ENCODE results near the gene LRMDA. TPM values are rescaled to one million over a fixed set of nuclear protein-coding genes. Genes with fewer than 3 reads are reported as not detected.

LRMDA gene
- total RNA-seq, 1 donor from 2014 or later: not detected

DNA sequence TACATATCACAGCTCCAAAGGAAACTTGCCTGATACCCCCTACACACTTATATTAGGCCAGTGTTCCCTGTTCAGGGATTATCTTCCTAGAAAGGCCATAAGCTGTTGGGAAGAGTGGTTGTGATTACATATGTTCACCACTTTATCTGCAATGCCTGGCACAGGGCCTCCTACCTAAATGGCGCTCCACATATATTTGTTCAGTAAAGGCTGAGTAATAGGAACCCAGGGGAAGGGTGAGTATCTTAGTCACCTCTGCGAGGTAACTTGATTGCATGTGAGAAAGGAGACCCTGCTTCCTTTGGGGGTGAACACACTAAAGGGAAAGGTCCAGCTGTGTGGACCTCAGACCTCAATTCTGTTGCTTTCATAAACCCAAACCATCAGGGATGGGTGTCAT is 896.0 kb downstream of the LRMDA start:
- intact Hi-C loops (cut with micrococcal nuclease): no loop called here
- Mint-ChIP-seq H3K4me1 (ENCODE audit: low read depth) (no peaks in the 10 kb centered on the region), H3K9me3 (peaks cover 5% of the 10 kb centered on the region), H3K4me3 (ENCODE audit: low read depth) (no peak overlapping the region), H3K27me3 (ENCODE audit: low read depth) (no peaks in the 10 kb centered on the region), H3K27ac (no peak overlapping the region), H3K36me3 (ENCODE audit: low read depth) (no peaks in the 10 kb centered on the region)
- DNase-seq (ENCODE audit: low spot score): no peak

DNA sequence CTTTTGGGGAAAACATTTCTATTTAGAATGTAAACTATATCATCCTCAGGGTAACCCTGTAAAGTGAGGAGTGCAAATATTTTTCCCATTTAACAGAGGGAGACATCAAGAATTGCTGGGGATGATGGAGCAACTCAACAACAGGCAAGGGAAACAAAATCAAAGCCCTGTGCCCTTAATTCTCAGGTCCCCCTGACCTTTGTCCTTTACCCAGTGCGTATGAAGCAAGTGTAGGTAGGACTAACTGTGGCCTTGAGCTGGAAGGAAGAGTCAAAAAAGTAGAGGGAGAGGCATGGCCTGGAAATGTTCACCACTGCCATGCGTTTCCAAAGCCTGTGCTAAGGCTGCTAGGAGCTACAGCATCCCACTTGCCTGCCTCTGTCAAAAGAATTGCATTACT is 896.9 kb downstream of the LRMDA start:
- Mint-ChIP-seq H3K4me1 (ENCODE audit: low read depth) (no peaks in the 10 kb centered on the region), H3K36me3 (ENCODE audit: low read depth) (no peaks in the 10 kb centered on the region), H3K9me3 (peaks cover 5% of the 10 kb centered on the region), H3K27me3 (ENCODE audit: low read depth) (no peaks in the 10 kb centered on the region), H3K4me3 (ENCODE audit: low read depth) (no peak overlapping the region), H3K27ac (no peak overlapping the region)
- no peak for DNase-seq (ENCODE audit: low spot score)
- intact Hi-C loops (cut with micrococcal nuclease): no loop called here

DNA sequence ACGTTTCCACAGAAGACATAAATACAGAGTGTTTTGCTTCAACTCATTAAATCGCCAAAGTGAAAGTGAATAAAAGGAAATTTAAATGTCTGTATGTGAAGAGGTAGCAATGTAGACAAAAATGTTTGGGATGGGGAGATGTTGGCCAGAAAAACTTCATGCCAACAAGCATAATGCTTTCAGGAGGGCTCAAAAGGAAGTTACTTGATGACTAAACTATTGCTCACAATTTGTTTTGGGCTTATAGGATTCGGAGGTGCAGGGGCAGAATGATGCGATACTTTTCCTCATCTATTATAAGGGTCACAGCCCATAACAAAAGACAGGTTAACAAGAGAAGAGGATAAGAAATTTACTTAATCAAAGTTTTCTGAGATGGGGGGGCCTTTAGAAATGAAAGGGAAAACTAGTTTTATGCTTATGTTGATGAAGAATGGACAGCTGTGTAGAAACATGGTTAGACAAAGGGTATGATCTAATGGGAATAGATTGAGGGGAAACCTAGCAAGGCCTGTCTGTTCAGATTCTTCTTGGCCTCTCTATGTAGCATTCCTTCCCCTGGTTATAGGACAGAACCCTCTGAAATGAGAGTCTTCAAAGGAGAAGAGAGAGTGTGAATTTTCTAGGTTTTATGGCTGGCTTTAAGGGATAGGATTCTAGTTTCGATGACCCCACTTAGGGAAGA is 898.6 kb downstream of the LRMDA start:
- no peak for DNase-seq (ENCODE audit: low spot score)
- no peaks in the 10 kb centered on the region for H3K9me3 Mint-ChIP-seq
- no peaks in the 10 kb centered on the region for H3K4me1 Mint-ChIP-seq (ENCODE audit: low read depth)
- H3K27me3 Mint-ChIP-seq (ENCODE audit: low read depth): no peaks in the 10 kb centered on the region
- no peak overlapping the region for H3K27ac Mint-ChIP-seq
- intact Hi-C loops (cut with micrococcal nuclease): no loop called here
- H3K4me3 Mint-ChIP-seq (ENCODE audit: low read depth): no peak overlapping the region
- H3K36me3 Mint-ChIP-seq (ENCODE audit: low read depth): no peaks in the 10 kb centered on the region

DNA sequence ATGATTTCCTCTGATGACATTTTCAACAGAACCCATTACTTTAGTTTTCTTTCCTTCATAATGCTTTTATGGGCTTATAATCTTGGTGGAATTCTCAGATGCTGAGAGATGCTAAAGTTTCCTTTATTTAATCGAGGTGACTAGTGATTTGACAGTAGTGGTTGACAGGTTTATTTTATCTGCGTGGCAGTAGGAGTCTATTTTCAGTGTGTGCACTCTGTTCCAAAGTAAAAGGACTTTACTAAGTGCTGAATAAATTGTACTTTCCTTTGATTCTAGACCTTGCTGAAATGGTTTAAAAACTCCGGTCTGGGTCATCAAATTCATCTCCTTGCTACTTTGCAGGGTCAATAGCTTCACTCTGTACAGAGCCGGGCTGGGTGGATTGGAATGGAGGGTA is 900.3 kb downstream of the LRMDA start:
- Mint-ChIP-seq H3K9me3 (no peaks in the 10 kb centered on the region), H3K27ac (no peak overlapping the region), H3K4me1 (ENCODE audit: low read depth) (no peaks in the 10 kb centered on the region), H3K4me3 (ENCODE audit: low read depth) (no peak overlapping the region), H3K36me3 (ENCODE audit: low read depth) (no peaks in the 10 kb centered on the region), H3K27me3 (ENCODE audit: low read depth) (no peaks in the 10 kb centered on the region)
- intact Hi-C loops (cut with micrococcal nuclease): no loop called here
- no peak for DNase-seq (ENCODE audit: low spot score)

DNA sequence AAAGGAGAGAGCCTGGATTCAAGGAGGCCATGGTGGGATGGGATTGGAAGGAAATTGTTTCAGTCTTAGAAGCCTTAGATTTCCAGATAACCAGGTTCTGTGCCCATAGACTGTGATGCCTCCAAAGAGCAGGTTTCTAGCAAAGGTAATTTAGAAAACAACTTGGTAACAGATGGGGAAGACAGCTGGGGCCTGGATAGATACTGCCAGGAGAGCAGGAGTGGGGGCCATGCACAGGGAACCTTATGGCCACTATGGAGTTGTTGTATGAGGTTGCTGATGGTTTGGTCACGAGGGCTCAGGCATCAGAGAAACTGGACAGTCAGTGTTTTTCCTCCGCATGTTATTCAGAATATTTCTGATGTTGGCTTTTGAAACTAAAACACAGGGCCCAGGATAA is 901.9 kb downstream of the LRMDA start:
- Mint-ChIP-seq H3K27ac (no peak overlapping the region), H3K9me3 (no peaks in the 10 kb centered on the region), H3K27me3 (ENCODE audit: low read depth) (no peaks in the 10 kb centered on the region), H3K4me3 (ENCODE audit: low read depth) (no peak overlapping the region), H3K4me1 (ENCODE audit: low read depth) (no peaks in the 10 kb centered on the region), H3K36me3 (ENCODE audit: low read depth) (no peaks in the 10 kb centered on the region)
- intact Hi-C loops (cut with micrococcal nuclease): no loop called here
- DNase-seq (ENCODE audit: low spot score): no peak

DNA sequence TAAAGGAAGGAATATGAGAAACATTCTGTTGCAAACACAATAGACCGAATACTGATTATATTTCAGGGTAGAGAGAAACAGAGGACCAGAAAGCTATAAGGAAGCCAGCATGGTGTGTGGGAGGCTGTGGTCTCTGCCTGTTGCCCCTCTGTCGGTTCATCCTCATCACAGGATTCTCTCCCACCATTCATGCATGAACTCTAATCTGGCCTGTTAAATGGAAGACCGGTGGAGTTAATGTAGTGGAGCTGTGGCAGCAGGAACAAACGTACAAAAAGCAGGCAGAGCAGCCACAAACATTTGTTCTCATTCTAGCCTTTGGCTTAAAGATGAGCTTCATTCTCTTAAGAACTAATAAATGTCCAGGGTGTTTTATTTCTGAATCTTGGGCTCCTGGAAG is 902.4 kb downstream of the LRMDA start:
- Mint-ChIP-seq H3K27ac (no peak overlapping the region), H3K4me1 (ENCODE audit: low read depth) (no peaks in the 10 kb centered on the region), H3K36me3 (ENCODE audit: low read depth) (no peaks in the 10 kb centered on the region), H3K9me3 (no peaks in the 10 kb centered on the region), H3K27me3 (ENCODE audit: low read depth) (no peaks in the 10 kb centered on the region), H3K4me3 (ENCODE audit: low read depth) (no peak overlapping the region)
- intact Hi-C loops (cut with micrococcal nuclease): no loop called here
- no peak for DNase-seq (ENCODE audit: low spot score)

DNA sequence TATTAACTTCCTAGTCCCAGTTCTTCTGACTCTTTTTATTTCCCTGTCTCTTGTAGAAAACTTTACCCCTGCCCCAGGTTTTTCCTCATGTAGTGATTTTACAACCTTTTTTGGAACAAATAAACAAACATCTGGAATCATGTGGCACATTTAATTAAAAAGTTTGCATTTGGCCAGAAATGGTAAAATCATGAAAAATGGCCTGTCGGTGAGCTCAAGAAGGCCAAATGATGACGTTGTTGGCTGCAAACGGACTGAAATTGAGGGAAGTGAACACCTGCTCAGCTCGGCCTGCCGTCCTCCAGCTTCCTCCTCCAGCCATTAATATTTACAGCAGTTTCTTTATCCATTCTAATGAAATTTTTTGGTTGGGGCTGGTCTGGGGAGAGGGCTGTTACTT is 902.8 kb downstream of the LRMDA start:
- DNase-seq (ENCODE audit: low spot score): no peak
- H3K27ac Mint-ChIP-seq: no peak overlapping the region
- H3K27me3 Mint-ChIP-seq (ENCODE audit: low read depth): no peaks in the 10 kb centered on the region
- no peaks in the 10 kb centered on the region for H3K36me3 Mint-ChIP-seq (ENCODE audit: low read depth)
- H3K9me3 Mint-ChIP-seq: no peaks in the 10 kb centered on the region
- H3K4me3 Mint-ChIP-seq (ENCODE audit: low read depth): no peak overlapping the region
- H3K4me1 Mint-ChIP-seq (ENCODE audit: low read depth): no peaks in the 10 kb centered on the region
- intact Hi-C loops (cut with micrococcal nuclease): no loop called here

DNA sequence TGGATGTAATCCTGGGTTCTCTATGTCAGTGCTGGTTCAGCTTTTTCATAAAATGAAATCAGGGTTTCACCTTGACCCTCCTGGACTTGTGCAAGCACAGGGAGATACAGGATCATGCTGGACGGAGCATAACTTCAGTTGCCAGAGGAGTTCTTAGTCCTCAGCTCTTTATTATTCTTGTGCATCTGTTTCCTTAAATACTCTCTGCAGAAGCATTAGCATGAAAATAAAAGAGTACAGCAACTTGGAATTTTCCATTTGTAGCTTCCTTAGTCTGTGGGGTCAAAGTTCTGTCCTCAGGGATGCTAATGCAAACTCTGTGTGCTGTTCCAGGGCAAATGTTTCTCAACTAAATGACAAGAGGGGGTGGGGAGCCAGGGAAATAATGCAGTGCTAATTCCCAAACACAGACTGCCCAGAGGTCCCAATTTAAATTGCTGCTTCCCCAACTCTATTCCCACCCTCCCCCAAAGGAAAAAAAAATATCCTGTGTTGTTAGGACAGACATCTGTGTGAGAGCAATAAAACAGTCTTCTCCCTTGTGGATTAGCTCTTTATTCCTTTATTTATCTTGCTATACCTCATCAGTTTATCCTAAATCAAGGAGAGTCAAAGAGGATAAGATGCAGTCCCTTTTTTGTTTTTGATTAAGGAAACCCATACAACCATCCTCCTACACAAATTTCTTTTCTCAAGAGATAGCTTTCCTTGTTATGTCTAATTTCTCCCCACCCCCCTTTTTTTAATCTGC is 905.0 kb downstream of the LRMDA start:
- Mint-ChIP-seq H3K4me1 (ENCODE audit: low read depth) (no peaks in the 10 kb centered on the region), H3K4me3 (ENCODE audit: low read depth) (no peak overlapping the region), H3K27ac (no peak overlapping the region), H3K27me3 (ENCODE audit: low read depth) (no peaks in the 10 kb centered on the region), H3K9me3 (no peaks in the 10 kb centered on the region), H3K36me3 (ENCODE audit: low read depth) (no peaks in the 10 kb centered on the region)
- intact Hi-C loops (cut with micrococcal nuclease): no loop called here
- DNase-seq (ENCODE audit: low spot score): no peak

DNA sequence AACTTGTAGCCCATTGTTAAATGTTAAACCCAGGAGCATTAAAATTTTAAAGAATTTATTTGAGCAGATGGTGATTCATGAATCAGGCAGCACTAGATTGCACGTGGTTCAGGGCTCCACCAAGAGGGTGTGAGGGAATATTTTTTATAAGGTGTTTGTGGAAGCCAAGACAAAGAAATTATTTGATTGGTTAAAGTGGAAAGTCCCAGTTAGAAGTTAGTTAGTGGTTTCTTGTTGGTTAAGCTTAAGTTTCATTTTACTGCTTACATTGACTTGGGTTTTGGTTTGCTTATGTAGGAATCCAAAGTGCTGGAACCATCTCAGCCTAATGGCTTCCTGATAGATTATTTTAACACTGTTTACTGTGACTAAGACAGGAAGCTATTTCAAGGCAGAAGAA is 906.2 kb downstream of the LRMDA start:
- H3K36me3 Mint-ChIP-seq (ENCODE audit: low read depth): no peaks in the 10 kb centered on the region
- no peak overlapping the region for H3K27ac Mint-ChIP-seq
- intact Hi-C loops (cut with micrococcal nuclease): no loop called here
- H3K27me3 Mint-ChIP-seq (ENCODE audit: low read depth): no peaks in the 10 kb centered on the region
- no peaks in the 10 kb centered on the region for H3K4me1 Mint-ChIP-seq (ENCODE audit: low read depth)
- H3K9me3 Mint-ChIP-seq: no peaks in the 10 kb centered on the region
- DNase-seq (ENCODE audit: low spot score): no peak
- H3K4me3 Mint-ChIP-seq (ENCODE audit: low read depth): no peak overlapping the region

DNA sequence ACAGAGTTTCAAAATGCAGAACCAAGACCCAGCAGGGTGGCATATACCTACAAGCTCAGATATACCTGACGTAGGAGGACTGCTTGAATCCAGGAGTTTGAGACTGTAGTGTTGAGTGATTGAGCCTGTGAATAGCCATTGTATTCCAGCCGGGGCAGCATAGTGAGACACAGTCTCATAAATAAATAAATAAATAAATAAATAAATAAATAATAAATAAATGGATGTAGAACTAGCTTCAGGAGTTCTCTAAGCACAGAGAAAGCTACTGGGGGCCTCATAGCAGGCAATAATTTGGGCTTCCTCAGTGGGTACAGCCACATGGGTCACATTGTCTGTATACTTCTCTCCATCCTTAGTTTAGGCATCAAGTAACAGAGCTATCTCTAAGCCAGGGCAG is 906.8 kb downstream of the LRMDA start:
- no peak for DNase-seq (ENCODE audit: low spot score)
- Mint-ChIP-seq H3K36me3 (ENCODE audit: low read depth) (no peaks in the 10 kb centered on the region), H3K4me3 (ENCODE audit: low read depth) (no peak overlapping the region), H3K27me3 (ENCODE audit: low read depth) (no peaks in the 10 kb centered on the region), H3K9me3 (no peaks in the 10 kb centered on the region), H3K4me1 (ENCODE audit: low read depth) (no peaks in the 10 kb centered on the region), H3K27ac (no peak overlapping the region)
- intact Hi-C loops (cut with micrococcal nuclease): no loop called here

DNA sequence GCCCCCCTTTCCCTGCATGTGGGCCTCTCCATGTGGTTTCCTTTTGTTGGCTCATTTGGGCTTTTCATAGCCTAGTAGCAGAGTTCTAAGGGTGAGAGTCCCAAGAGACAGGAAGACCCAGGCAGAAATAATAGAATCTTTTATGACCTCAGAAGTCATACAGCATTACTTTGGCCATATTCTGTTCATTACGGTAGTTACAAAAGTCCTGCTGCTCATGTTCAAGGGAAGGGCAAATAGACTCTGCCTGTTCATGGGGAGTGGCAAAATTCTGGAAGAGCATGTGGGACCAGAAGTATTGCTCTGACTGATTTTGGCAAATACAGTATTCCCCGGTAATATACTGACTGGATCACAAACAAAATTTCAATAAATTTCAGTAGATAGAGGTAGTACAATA is 910.3 kb downstream of the LRMDA start:
- Mint-ChIP-seq H3K4me1 (ENCODE audit: low read depth) (no peaks in the 10 kb centered on the region), H3K27ac (no peak overlapping the region), H3K9me3 (no peaks in the 10 kb centered on the region), H3K27me3 (ENCODE audit: low read depth) (no peaks in the 10 kb centered on the region), H3K4me3 (ENCODE audit: low read depth) (no peak overlapping the region), H3K36me3 (ENCODE audit: low read depth) (no peaks in the 10 kb centered on the region)
- DNase-seq (ENCODE audit: low spot score): no peak
- intact Hi-C loops (cut with micrococcal nuclease): no loop called here

DNA sequence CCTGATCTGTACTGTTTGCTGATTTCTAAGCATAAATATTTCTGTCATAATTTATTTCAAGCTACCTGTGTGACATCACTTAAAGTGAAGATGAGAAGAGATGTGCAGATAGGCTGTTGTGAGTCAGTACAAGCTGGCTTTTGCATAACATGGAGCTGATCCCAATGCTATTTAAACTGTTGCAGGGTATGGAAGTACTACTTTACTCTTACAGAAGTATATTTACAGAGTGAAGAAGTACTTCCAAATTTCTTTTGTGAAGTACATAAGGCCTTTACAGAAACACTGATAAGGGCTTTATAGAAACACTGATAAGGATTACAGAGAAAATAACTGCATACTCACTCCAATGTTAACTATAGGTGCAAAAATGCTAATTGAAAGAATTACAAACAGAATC is 911.6 kb downstream of the LRMDA start:
- no peak for DNase-seq (ENCODE audit: low spot score)
- Mint-ChIP-seq H3K4me1 (ENCODE audit: low read depth) (no peaks in the 10 kb centered on the region), H3K27me3 (ENCODE audit: low read depth) (no peaks in the 10 kb centered on the region), H3K4me3 (ENCODE audit: low read depth) (no peak overlapping the region), H3K27ac (no peak overlapping the region), H3K36me3 (ENCODE audit: low read depth) (no peaks in the 10 kb centered on the region), H3K9me3 (no peaks in the 10 kb centered on the region)
- intact Hi-C loops (cut with micrococcal nuclease): no loop called here

DNA sequence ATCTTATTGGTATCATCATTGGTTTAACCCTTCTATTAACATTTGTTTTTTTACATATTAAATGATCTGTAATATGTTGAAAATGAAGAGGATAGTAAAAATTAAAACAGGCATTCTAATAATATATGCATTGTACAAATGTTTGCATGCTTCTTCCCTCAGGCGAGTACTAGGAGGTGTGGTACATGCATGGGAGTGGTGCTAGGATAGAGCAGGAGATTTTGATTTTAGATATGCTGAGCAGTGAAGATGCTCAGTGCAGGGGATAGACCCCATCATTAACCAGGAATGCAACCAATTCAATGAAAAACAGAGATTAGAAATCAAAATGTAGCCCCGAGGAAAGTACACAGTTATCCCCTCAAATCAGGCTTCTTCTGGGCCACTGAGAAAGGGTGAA is 916.4 kb downstream of the LRMDA start:
- H3K36me3 Mint-ChIP-seq (ENCODE audit: low read depth): no peaks in the 10 kb centered on the region
- no peaks in the 10 kb centered on the region for H3K27me3 Mint-ChIP-seq (ENCODE audit: low read depth)
- no peaks in the 10 kb centered on the region for H3K4me1 Mint-ChIP-seq (ENCODE audit: low read depth)
- H3K4me3 Mint-ChIP-seq (ENCODE audit: low read depth): no peak overlapping the region
- H3K9me3 Mint-ChIP-seq: no peaks in the 10 kb centered on the region
- no peak overlapping the region for H3K27ac Mint-ChIP-seq
- no peak for DNase-seq (ENCODE audit: low spot score)
- intact Hi-C loops (cut with micrococcal nuclease): no loop called here
